CD14-positive monocyte (primary cell): ENCODE data around the gene ELAVL2. TPM values are rescaled to one million over a fixed set of nuclear protein-coding genes. Genes with fewer than 3 reads are reported as not detected.

Source experiments
- DNase-seq, 3 donors: peaks; one replicate each; pipeline ENCODE4 v3.0.0-alpha.2; 2011 to 2022
- H2AFZ ChIP-seq: 2 replicates; pipeline ENCODE4 v1.6.0; 2012; ENCODE audit warnings: mild to moderate bottlenecking, low read depth, low read length, inconsistent platforms; ENCODE audit not compliant: insufficient read depth, poor library complexity, severe bottlenecking
- H3K27ac ChIP-seq, 2 donors: 1 replicate in 1 of 2; 2 replicates in 1 of 2; pipeline ENCODE4 v1.5.1; 2012 to 2013; ENCODE audit warnings: low read length in 2 of 2, control low read depth in 1 of 2, inconsistent platforms in 1 of 2, low read depth in 1 of 2, mild to moderate bottlenecking in 1 of 2
- H3K27me3 ChIP-seq, 2 donors: one replicate each; pipeline versions ENCODE4 v1.6.0 to v1.6.1; 2011 to 2013; ENCODE audit warnings: low read length in 2 of 2; ENCODE audit not compliant: control insufficient read depth in 2 of 2, insufficient read depth in 2 of 2
- H3K36me3 ChIP-seq, 2 donors: replicated peaks in 1 of 2; 1 replicate in 1 of 2; 2 replicates in 1 of 2; pipeline versions ENCODE4 v1.5.1 to v1.6.1; 2012 to 2013; ENCODE audit warnings: low read length in 2 of 2, control low read depth in 1 of 2, inconsistent platforms in 1 of 2, mild to moderate bottlenecking in 1 of 2; ENCODE audit not compliant: insufficient read depth in 2 of 2, control insufficient read depth in 1 of 2
- H3K4me1 ChIP-seq, 2 donors: 1 replicate in 1 of 2; 2 replicates in 1 of 2; pipeline versions ENCODE4 v1.5.1 to v1.6.1; 2012 to 2013; ENCODE audit warnings: low read length in 2 of 2, control low read depth in 1 of 2, inconsistent platforms in 1 of 2, mild to moderate bottlenecking in 1 of 2, moderate library complexity in 1 of 2; ENCODE audit not compliant: insufficient read depth in 2 of 2, control insufficient read depth in 1 of 2
- H3K4me2 ChIP-seq: replicated peaks from 2 replicates; pipeline ENCODE3; 2012; ENCODE audit warnings: low read length, moderate library complexity, mild to moderate bottlenecking; ENCODE audit not compliant: poor library complexity, severe bottlenecking; ENCODE audit errors: extremely low read depth
- H3K4me3 ChIP-seq, 3 experiments: fragments of 200-600 bp in 1 of 3; sonication (generic) in 1 of 3; replicated peaks in 1 of 3; 1 replicate in 2 of 3; 2 replicates in 1 of 3; pipeline ENCODE4 v1.5.1; 2011 to 2013; ENCODE audit warnings: low read length in 3 of 3, mild to moderate bottlenecking in 3 of 3, control low read depth in 2 of 3, low read depth in 2 of 3, inconsistent platforms in 1 of 3, moderate library complexity in 1 of 3
- H3K79me2 ChIP-seq: 2 replicates; pipeline ENCODE4 v1.6.0; 2012; ENCODE audit warnings: mild to moderate bottlenecking, control low read depth, inconsistent platforms, low read length, moderate library complexity; ENCODE audit not compliant: insufficient read depth
- H3K9ac ChIP-seq: 2 replicates; pipeline ENCODE4 v1.6.0; 2017; ENCODE audit warnings: low read length, mild to moderate bottlenecking; ENCODE audit not compliant: insufficient read depth, poor library complexity, severe bottlenecking
- H3K9me3 ChIP-seq, 2 donors: replicated peaks in 1 of 2; 1 replicate in 1 of 2; 2 replicates in 1 of 2; pipeline versions ENCODE4 v1.5.1 to v1.6.1; 2012 to 2013; ENCODE audit warnings: low read length in 2 of 2, control low read depth in 1 of 2; ENCODE audit not compliant: control insufficient read depth in 1 of 2, insufficient read depth in 1 of 2
- H4K20me1 ChIP-seq: 2 replicates; pipeline ENCODE4 v1.6.0; 2012; ENCODE audit warnings: mild to moderate bottlenecking, low read length, control low read depth, moderate library complexity; ENCODE audit not compliant: insufficient read depth
- H3K27ac Mint-ChIP-seq, 7 donors: one replicate each; pipeline ENCODE4 v1.8.0; 2020; ENCODE audit warnings: mild to moderate bottlenecking in 7 of 7, mixed read lengths in 7 of 7, moderate library complexity in 6 of 7, inconsistent platforms in 2 of 7
- H3K27me3 Mint-ChIP-seq, 3 donors: one replicate each; pipeline ENCODE4 v1.8.0; 2021 to 2022; ENCODE audit warnings: low read depth in 3 of 3, mild to moderate bottlenecking in 3 of 3, mixed read lengths in 3 of 3, moderate library complexity in 3 of 3, inconsistent platforms in 1 of 3
- H3K36me3 Mint-ChIP-seq, 2 donors: one replicate each; pipeline ENCODE4 v1.8.0; 2020; ENCODE audit warnings: mixed read lengths in 2 of 2, inconsistent platforms in 1 of 2, mild to moderate bottlenecking in 1 of 2
- H3K4me1 Mint-ChIP-seq: one replicate; pipeline ENCODE4 v1.8.0; 2020; ENCODE audit warnings: mild to moderate bottlenecking, mixed read lengths
- H3K4me3 Mint-ChIP-seq, 2 donors: one replicate each; pipeline ENCODE4 v1.8.0; 2020; ENCODE audit warnings: mild to moderate bottlenecking in 2 of 2, mixed read lengths in 2 of 2, moderate library complexity in 1 of 2
- H3K9me3 Mint-ChIP-seq, 7 donors: one replicate each; pipeline ENCODE4 v1.8.0; 2020 to 2022; ENCODE audit warnings: mixed read lengths in 7 of 7, mild to moderate bottlenecking in 6 of 7, moderate library complexity in 6 of 7, inconsistent platforms in 2 of 7
- CTCF ChIP-seq: fragments of 200-600 bp; IDR thresholded peaks from one replicate; pipeline ENCODE4 v1.8.0; 2022; ENCODE audit warnings: antibody characterized with exemption, mild to moderate bottlenecking
- WGBS: methylation state at CpG from one replicate; pipeline ENCODE4 v1.1.5; 2013; ENCODE audit warnings: missing lambda C conversion rate; ENCODE audit not compliant: insufficient coverage; 5-methylcytosine and 5-hydroxymethylcytosine counted together
- intact Hi-C, 2 donors: fragments of 100-400 bp; cut with micrococcal nuclease; formaldehyde crosslinking; loops; one replicate each; pipeline versions ENCODE4 v1.15.0 to v1.15.1; 2023
- polyA plus RNA-seq, 3 donors: library from polyadenylated mRNA; depleted of rRNA in 1 of 3; unstranded in 2 of 3; stranded (reverse) in 1 of 3; fragments of 300-500 nt in 2 of 3; fragments of >200 nt in 1 of 3; fragmentation: Illumina TruSeq in 2 of 3; gene quantifications; 1 replicate in 2 of 3; 2 replicates in 1 of 3; pipeline ENCODE4 v1.2.3, GENCODE V29; 2012 to 2021

ELAVL2 gene
- polyA plus RNA-seq, 3 donors, result not detected

- Histone ChIP-seq H3K4me3 (no peak overlapping the region), H4K20me1 (no peaks in the 10 kb centered on the region), H3K4me2 (no peak overlapping the region), H3K36me3 (no peaks in the 10 kb centered on the region), H3K27ac (no peak overlapping the region), H3K79me2 (no peaks in the 10 kb centered on the region), H3K9ac (no peak overlapping the region), H3K4me1 (no peaks in the 10 kb centered on the region), H2AFZ (no peak overlapping the region), H3K27me3 (no peaks in the 10 kb centered on the region), H3K9me3 (peaks cover 0 to 4% of the 10 kb centered on the region in 2 donors)
- H3K27me3 Mint-ChIP-seq, result peaks cover 0 to 1% (median 0%) of the 10 kb centered on the region in 3 donors
- TF ChIP-seq CTCF, result no peak
- 88% methylated on average over 3 of the region's 6 CpGs for WGBS
- H3K4me1 Mint-ChIP-seq, result no peaks in the 10 kb centered on the region
- no peak for DNase-seq
- no peak overlapping the region for H3K4me3 Mint-ChIP-seq
- intact Hi-C loops, result no loop called here
- peaks cover 0 to 6% (median 2%) of the 10 kb centered on the region in 7 donors for H3K9me3 Mint-ChIP-seq
- no peak overlapping the region for H3K27ac Mint-ChIP-seq
- no peaks in the 10 kb centered on the region for H3K36me3 Mint-ChIP-seq
Observed at GRCh38 chr9:23672151-23672550, 153.9 kb downstream of the ELAVL2 start.

- Histone ChIP-seq H3K79me2 (no peaks in the 10 kb centered on the region), H3K9ac (no peak overlapping the region), H4K20me1 (no peaks in the 10 kb centered on the region), H2AFZ (no peak overlapping the region), H3K4me1 (no peaks in the 10 kb centered on the region), H3K27ac (no peak overlapping the region), H3K36me3 (no peaks in the 10 kb centered on the region), H3K27me3 (no peaks in the 10 kb centered on the region), H3K4me2 (no peak overlapping the region), H3K4me3 (no peak overlapping the region), H3K9me3 (no peaks in the 10 kb centered on the region)
- peaks cover 0 to 1% (median 0%) of the 10 kb centered on the region in 3 donors for H3K27me3 Mint-ChIP-seq
- no peaks in the 10 kb centered on the region for H3K36me3 Mint-ChIP-seq
- H3K9me3 Mint-ChIP-seq, result peaks cover 0 to 6% (median 2%) of the 10 kb centered on the region in 7 donors
- no peak for DNase-seq
- H3K4me1 Mint-ChIP-seq, result no peaks in the 10 kb centered on the region
- no peak overlapping the region for H3K27ac Mint-ChIP-seq
- TF ChIP-seq CTCF, result no peak
- intact Hi-C loops, result no loop called here
- WGBS, result 83% methylated on average over 1 of the region's 1 CpG
- H3K4me3 Mint-ChIP-seq, result no peak overlapping the region
Observed at GRCh38 chr9:23669776-23670175, 156.3 kb downstream of the ELAVL2 start.
